ENCODE results near the gene FLVCR2. TPM values are rescaled to one million over a fixed set of nuclear protein-coding genes. Genes with fewer than 3 reads are reported as not detected.

Gene FLVCR2
- total and polyA plus RNA-seq, 2 experiments from 2014 or later, result 1.4 to 3.1 TPM

DNA sequence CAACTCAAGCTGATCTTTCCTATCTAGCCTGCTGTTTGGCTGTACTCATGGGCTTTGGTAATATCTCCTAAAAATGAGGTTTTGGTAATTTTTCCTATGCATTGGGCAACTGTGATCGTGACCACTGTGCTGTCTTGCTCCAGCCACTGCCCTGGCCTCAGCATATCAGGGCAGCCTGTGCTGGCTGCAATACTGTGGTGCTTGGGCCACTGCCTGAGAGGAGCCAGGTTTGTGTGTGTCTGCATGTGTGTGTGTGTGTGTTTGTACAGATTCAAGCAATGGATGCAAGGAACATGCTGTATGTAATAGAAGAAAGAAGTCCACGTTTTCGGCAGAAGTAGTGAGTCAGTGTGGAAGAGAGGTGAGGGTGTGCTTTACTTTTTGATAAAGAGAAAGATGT is 69.2 kb downstream of the FLVCR2 start:
- H3K9me3 Mint-ChIP-seq, result no peaks in the 10 kb centered on the region; the same call in 1 of the 3 replicates
- H3K9me2 ChIP-seq (ENCODE audit: insufficient read depth), result no peaks in the 10 kb centered on the region
- no peak overlapping the region for H3K4me3 ChIP-seq
- H3K36me3 Mint-ChIP-seq (ENCODE audit: low read depth), result peaks cover 36% of the 10 kb centered on the region
- H3K27me3 ChIP-seq (ENCODE audit: insufficient read depth), result no peaks in the 10 kb centered on the region
- H3K4me3 Mint-ChIP-seq, result no peak overlapping the region
- H3K4me2 ChIP-seq, result no peak overlapping the region
- ATAC-seq (no peak), DNase-seq (ENCODE audit: low spot score) (no peak)
- TF ChIP-seq ZNF331 (CRISPR knock-in tag; IDR thresholded peaks at IDR 0.05; ENCODE audit: low read depth) (no peak), EZH2phosphoT487 (IDR thresholded peaks at IDR 0.05; ENCODE audit: unreplicated experiment) (no peak), ZNF114 (CRISPR knock-in tag; IDR thresholded peaks at IDR 0.05) (no peak)
- TF ChIP-seq, protein P1, sequence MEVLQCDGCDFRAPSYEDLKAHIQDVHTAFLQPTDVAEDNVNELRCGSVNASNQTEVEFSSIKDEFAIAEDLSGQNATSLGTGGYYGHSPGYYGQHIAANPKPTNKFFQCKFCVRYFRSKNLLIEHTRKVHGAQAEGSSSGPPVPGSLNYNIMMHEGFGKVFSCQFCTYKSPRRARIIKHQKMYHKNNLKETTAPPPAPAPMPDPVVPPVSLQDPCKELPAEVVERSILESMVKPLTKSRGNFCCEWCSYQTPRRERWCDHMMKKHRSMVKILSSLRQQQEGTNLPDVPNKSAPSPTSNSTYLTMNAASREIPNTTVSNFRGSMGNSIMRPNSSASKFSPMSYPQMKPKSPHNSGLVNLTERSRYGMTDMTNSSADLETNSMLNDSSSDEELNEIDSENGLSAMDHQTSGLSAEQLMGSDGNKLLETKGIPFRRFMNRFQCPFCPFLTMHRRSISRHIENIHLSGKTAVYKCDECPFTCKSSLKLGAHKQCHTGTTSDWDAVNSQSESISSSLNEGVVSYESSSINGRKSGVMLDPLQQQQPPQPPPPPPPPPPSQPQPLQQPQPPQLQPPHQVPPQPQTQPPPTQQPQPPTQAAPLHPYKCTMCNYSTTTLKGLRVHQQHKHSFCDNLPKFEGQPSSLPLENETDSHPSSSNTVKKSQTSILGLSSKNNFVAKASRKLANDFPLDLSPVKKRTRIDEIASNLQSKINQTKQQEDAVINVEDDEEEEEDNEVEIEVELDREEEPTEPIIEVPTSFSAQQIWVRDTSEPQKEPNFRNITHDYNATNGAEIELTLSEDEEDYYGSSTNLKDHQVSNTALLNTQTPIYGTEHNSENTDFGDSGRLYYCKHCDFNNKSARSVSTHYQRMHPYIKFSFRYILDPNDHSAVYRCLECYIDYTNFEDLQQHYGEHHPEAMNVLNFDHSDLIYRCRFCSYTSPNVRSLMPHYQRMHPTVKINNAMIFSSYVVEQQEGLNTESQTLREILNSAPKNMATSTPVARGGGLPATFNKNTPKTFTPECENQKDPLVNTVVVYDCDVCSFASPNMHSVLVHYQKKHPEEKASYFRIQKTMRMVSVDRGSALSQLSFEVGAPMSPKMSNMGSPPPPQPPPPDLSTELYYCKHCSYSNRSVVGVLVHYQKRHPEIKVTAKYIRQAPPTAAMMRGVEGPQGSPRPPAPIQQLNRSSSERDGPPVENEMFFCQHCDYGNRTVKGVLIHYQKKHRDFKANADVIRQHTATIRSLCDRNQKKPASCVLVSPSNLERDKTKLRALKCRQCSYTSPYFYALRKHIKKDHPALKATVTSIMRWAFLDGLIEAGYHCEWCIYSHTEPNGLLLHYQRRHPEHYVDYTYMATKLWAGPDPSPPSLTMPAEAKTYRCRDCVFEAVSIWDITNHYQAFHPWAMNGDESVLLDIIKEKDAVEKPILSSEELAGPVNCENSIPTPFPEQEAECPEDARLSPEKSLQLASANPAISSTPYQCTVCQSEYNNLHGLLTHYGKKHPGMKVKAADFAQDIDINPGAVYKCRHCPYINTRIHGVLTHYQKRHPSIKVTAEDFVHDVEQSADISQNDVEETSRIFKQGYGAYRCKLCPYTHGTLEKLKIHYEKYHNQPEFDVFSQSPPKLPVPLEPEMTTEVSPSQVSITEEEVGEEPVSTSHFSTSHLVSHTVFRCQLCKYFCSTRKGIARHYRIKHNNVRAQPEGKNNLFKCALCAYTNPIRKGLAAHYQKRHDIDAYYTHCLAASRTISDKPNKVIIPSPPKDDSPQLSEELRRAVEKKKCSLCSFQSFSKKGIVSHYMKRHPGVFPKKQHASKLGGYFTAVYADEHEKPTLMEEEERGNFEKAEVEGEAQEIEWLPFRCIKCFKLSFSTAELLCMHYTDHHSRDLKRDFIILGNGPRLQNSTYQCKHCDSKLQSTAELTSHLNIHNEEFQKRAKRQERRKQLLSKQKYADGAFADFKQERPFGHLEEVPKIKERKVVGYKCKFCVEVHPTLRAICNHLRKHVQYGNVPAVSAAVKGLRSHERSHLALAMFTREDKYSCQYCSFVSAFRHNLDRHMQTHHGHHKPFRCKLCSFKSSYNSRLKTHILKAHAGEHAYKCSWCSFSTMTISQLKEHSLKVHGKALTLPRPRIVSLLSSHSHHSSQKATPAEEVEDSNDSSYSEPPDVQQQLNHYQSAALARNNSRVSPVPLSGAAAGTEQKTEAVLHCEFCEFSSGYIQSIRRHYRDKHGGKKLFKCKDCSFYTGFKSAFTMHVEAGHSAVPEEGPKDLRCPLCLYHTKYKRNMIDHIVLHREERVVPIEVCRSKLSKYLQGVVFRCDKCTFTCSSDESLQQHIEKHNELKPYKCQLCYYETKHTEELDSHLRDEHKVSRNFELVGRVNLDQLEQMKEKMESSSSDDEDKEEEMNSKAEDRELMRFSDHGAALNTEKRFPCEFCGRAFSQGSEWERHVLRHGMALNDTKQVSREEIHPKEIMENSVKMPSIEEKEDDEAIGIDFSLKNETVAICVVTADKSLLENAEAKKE (CRISPR knock-in tag; IDR thresholded peaks at IDR 0.05), result no peak
- TF ChIP-seq, protein P2, sequence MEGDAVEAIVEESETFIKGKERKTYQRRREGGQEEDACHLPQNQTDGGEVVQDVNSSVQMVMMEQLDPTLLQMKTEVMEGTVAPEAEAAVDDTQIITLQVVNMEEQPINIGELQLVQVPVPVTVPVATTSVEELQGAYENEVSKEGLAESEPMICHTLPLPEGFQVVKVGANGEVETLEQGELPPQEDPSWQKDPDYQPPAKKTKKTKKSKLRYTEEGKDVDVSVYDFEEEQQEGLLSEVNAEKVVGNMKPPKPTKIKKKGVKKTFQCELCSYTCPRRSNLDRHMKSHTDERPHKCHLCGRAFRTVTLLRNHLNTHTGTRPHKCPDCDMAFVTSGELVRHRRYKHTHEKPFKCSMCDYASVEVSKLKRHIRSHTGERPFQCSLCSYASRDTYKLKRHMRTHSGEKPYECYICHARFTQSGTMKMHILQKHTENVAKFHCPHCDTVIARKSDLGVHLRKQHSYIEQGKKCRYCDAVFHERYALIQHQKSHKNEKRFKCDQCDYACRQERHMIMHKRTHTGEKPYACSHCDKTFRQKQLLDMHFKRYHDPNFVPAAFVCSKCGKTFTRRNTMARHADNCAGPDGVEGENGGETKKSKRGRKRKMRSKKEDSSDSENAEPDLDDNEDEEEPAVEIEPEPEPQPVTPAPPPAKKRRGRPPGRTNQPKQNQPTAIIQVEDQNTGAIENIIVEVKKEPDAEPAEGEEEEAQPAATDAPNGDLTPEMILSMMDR (conservative IDR thresholded peaks at IDR 0.05; ENCODE audit: low read depth in 2 of 2), result no peak
- H3K27me3 Mint-ChIP-seq (ENCODE audit: insufficient read depth, low read depth, poor library complexity), result peaks cover 2% of the 10 kb centered on the region
- no peaks in the 10 kb centered on the region for H3K79me2 ChIP-seq (replicated peaks; ENCODE audit: insufficient read depth)
- H3K27ac Mint-ChIP-seq, result no peak overlapping the region
- H2AFZ ChIP-seq, result no peak overlapping the region
- H4K20me1 ChIP-seq (replicated peaks; ENCODE audit: insufficient read depth), result 0 out of 2 replicates have a peak, but pooled peaks cover 4% of the 10 kb centered on the region
- no peak overlapping the region for H3K27ac ChIP-seq (ENCODE audit: low read depth)
- no peaks in the 10 kb centered on the region for H3F3A ChIP-seq (replicated peaks; ENCODE audit: low read depth)
- no peaks in the 10 kb centered on the region for H3K4me1 ChIP-seq (ENCODE audit: insufficient read depth)
- H3K36me3 ChIP-seq (ENCODE audit: insufficient read depth), result peaks cover 26% of the 10 kb centered on the region
- no peaks in the 10 kb centered on the region for H3K4me1 Mint-ChIP-seq
